ENCODE results near the gene CCL1.

- TF ChIP-seq CHD2 (IDR thresholded peaks at IDR 0.05; ENCODE audit: borderline replicate concordance, low read depth, low read length) = no peak
- no peak for TF ChIP-seq SP1 (IDR thresholded peaks at IDR 0.05; ENCODE audit: low read depth, low read length)
- no peak for TF ChIP-seq CTCF (IDR thresholded peaks at IDR 0.05 in 2 of 3, conservative IDR thresholded peaks at IDR 0.05 in 1 of 3; ENCODE audit: control insufficient read depth in 2 of 3, extremely low read depth in 1 of 3, insufficient read depth in 1 of 3, low read depth in 3 of 3, low read length in 3 of 3)
- TF ChIP-seq FOXK2 (IDR thresholded peaks at IDR 0.05) = no peak
- no peak for TF ChIP-seq BHLHE40 (IDR thresholded peaks at IDR 0.05; ENCODE audit: borderline replicate concordance in 1 of 2, low read depth in 2 of 2, low read length in 1 of 2)
- TF ChIP-seq POLR2AphosphoS2 (IDR thresholded peaks at IDR 0.05; ENCODE audit: low read depth, low read length) = no peak
- TF ChIP-seq EGR1 (IDR thresholded peaks at IDR 0.05; ENCODE audit: borderline replicate concordance in 1 of 2, low read depth in 2 of 2, low read length in 2 of 2) = no peak
- TF ChIP-seq CEBPB (IDR thresholded peaks at IDR 0.05; ENCODE audit: borderline replicate concordance in 1 of 2, low read depth in 2 of 2, low read length in 2 of 2) = no peak
These were observed 23.8 kb downstream of the CCL1 start for GRCh38 chr17:34339138-34339770.

Data from GM12878 (cell line).